IPS-20b (cell line): ENCODE measurements around the gene CFAP77.

ENCODE experiments used
- H3K27ac ChIP-seq: one replicate; pipeline ENCODE4 v1.5.1; 2013; ENCODE audit warnings: low read length
- H3K27me3 ChIP-seq: 2 replicates; pipeline ENCODE4 v1.6.1; 2013; ENCODE audit warnings: mild to moderate bottlenecking, low read length, inconsistent platforms; ENCODE audit not compliant: insufficient read depth
- H3K36me3 ChIP-seq: 2 replicates; pipeline ENCODE4 v1.6.1; 2013; ENCODE audit warnings: low read depth, mild to moderate bottlenecking, inconsistent platforms, low read length, moderate library complexity; ENCODE audit not compliant: insufficient read depth
- H3K4me1 ChIP-seq: 2 replicates; pipeline ENCODE4 v1.6.1; 2013; ENCODE audit warnings: mild to moderate bottlenecking, control low read depth, inconsistent platforms, low read length, moderate library complexity; ENCODE audit not compliant: insufficient read depth
- H3K4me3 ChIP-seq: 2 replicates; pipeline ENCODE4 v1.5.1; 2013; ENCODE audit warnings: mild to moderate bottlenecking, low read length, inconsistent platforms
- H3K9ac ChIP-seq: 2 replicates; pipeline ENCODE4 v1.6.1; 2013; ENCODE audit warnings: low read depth, mild to moderate bottlenecking, inconsistent platforms, low read length, moderate library complexity
- H3K9me3 ChIP-seq: 2 replicates; pipeline ENCODE4 v1.6.1; 2013; ENCODE audit warnings: mild to moderate bottlenecking, low read depth, low read length, inconsistent platforms; ENCODE audit not compliant: insufficient read depth

The CFAP77 gene

GRCh38 chr9:132458432-132458831 is 48.4 kb downstream of the CFAP77 start:
- Histone ChIP-seq H3K4me3 (no peak overlapping the region), H3K9me3 (no peaks in the 10 kb centered on the region), H3K4me1 (peaks cover 3% of the 10 kb centered on the region; the same call in 1 of the 2 replicates), H3K27me3 (no peaks in the 10 kb centered on the region), H3K9ac (no peak overlapping the region), H3K36me3 (no peaks in the 10 kb centered on the region), H3K27ac (no peak overlapping the region)

GRCh38 chr9:132459661-132460060 is 49.6 kb downstream of the CFAP77 start:
- H3K36me3 ChIP-seq = no peaks in the 10 kb centered on the region
- H3K9me3 ChIP-seq = no peaks in the 10 kb centered on the region
- H3K4me1 ChIP-seq = peaks cover 3% of the 10 kb centered on the region; the same call in 1 of the 2 replicates

GRCh38 chr9:132460240-132460639 is 50.2 kb downstream of the CFAP77 start:
- no peak overlapping the region for H3K9ac ChIP-seq
- no peak overlapping the region for H3K27ac ChIP-seq
- no peaks in the 10 kb centered on the region for H3K36me3 ChIP-seq
- H3K9me3 ChIP-seq = no peaks in the 10 kb centered on the region
- peaks cover 3% of the 10 kb centered on the region; the same call in 1 of the 2 replicates for H3K4me1 ChIP-seq
- no peak overlapping the region for H3K4me3 ChIP-seq
- H3K27me3 ChIP-seq = no peaks in the 10 kb centered on the region

More at GRCh38 chr9:132459661-132460060, 49.6 kb downstream of the CFAP77 start:
- Histone ChIP-seq H3K9ac (no peak overlapping the region), H3K27ac (no peak overlapping the region), H3K4me3 (no peak overlapping the region), H3K27me3 (no peaks in the 10 kb centered on the region)

GRCh38 chr9:132461281-132461896 is 51.4 kb downstream of the CFAP77 start:
- Histone ChIP-seq H3K27me3 (no peaks in the 10 kb centered on the region), H3K9me3 (no peaks in the 10 kb centered on the region), H3K9ac (no peak overlapping the region), H3K36me3 (no peaks in the 10 kb centered on the region), H3K27ac (no peak overlapping the region), H3K4me3 (no peak overlapping the region), H3K4me1 (peaks cover 3% of the 10 kb centered on the region; the same call in 1 of the 2 replicates)

- H3K27ac ChIP-seq = no peak overlapping the region
- no peaks in the 10 kb centered on the region for H3K27me3 ChIP-seq
- no peak overlapping the region for H3K4me3 ChIP-seq
- H3K9ac ChIP-seq = no peak overlapping the region
- H3K4me1 ChIP-seq = peaks cover 3% of the 10 kb centered on the region; the same call in 1 of the 2 replicates
- H3K36me3 ChIP-seq = no peaks in the 10 kb centered on the region
- no peaks in the 10 kb centered on the region for H3K9me3 ChIP-seq
These were observed 52.0 kb downstream of the CFAP77 start for GRCh38 chr9:132461971-132462370.

- Histone ChIP-seq H3K27me3 (no peaks in the 10 kb centered on the region), H3K4me3 (no peak overlapping the region)
These were observed 54.5 kb downstream of the CFAP77 start for GRCh38 chr9:132464547-132464946.

GRCh38 chr9:132465131-132465635 is 55.2 kb downstream of the CFAP77 start:
- Histone ChIP-seq H3K9ac (no peak overlapping the region), H3K4me1 (no peaks in the 10 kb centered on the region), H3K9me3 (no peaks in the 10 kb centered on the region), H3K27ac (no peak overlapping the region), H3K36me3 (no peaks in the 10 kb centered on the region), H3K27me3 (no peaks in the 10 kb centered on the region), H3K4me3 (no peak overlapping the region)

More at GRCh38 chr9:132464547-132464946, 54.5 kb downstream of the CFAP77 start:
- no peaks in the 10 kb centered on the region for H3K36me3 ChIP-seq
- H3K27ac ChIP-seq = no peak overlapping the region
- no peaks in the 10 kb centered on the region for H3K9me3 ChIP-seq
- no peaks in the 10 kb centered on the region for H3K4me1 ChIP-seq
- H3K9ac ChIP-seq = no peak overlapping the region

GRCh38 chr9:132472199-132472598 is 62.2 kb downstream of the CFAP77 start:
- no peaks in the 10 kb centered on the region for H3K36me3 ChIP-seq
- no peaks in the 10 kb centered on the region for H3K27me3 ChIP-seq

GRCh38 chr9:132472599-132472998 is 62.6 kb downstream of the CFAP77 start:
- H3K27ac ChIP-seq = no peak overlapping the region
- no peaks in the 10 kb centered on the region for H3K9me3 ChIP-seq
- no peak overlapping the region for H3K4me3 ChIP-seq
- H3K27me3 ChIP-seq = no peaks in the 10 kb centered on the region
- no peaks in the 10 kb centered on the region for H3K4me1 ChIP-seq
- no peak overlapping the region for H3K9ac ChIP-seq
- H3K36me3 ChIP-seq = no peaks in the 10 kb centered on the region

More at GRCh38 chr9:132472199-132472598, 62.2 kb downstream of the CFAP77 start:
- Histone ChIP-seq H3K4me3 (no peak overlapping the region), H3K9ac (no peak overlapping the region), H3K27ac (no peak overlapping the region), H3K4me1 (no peaks in the 10 kb centered on the region), H3K9me3 (no peaks in the 10 kb centered on the region)

- Histone ChIP-seq H3K27me3 (no peaks in the 10 kb centered on the region), H3K36me3 (no peaks in the 10 kb centered on the region), H3K4me3 (no peak overlapping the region), H3K4me1 (no peaks in the 10 kb centered on the region), H3K9me3 (no peaks in the 10 kb centered on the region), H3K27ac (no peak overlapping the region), H3K9ac (no peak overlapping the region)
These were observed 64.2 kb downstream of the CFAP77 start for GRCh38 chr9:132474253-132474652.

- H3K27ac ChIP-seq = no peak overlapping the region
- H3K4me3 ChIP-seq = no peak overlapping the region
- H3K27me3 ChIP-seq = no peaks in the 10 kb centered on the region; the same call in 1 of the 2 replicates
- H3K36me3 ChIP-seq = no peaks in the 10 kb centered on the region
- no peaks in the 10 kb centered on the region for H3K4me1 ChIP-seq
- H3K9ac ChIP-seq = no peak overlapping the region
- H3K9me3 ChIP-seq = no peaks in the 10 kb centered on the region
These were observed 68.5 kb downstream of the CFAP77 start for GRCh38 chr9:132478353-132479050.

- Histone ChIP-seq H3K27me3 (no peaks in the 10 kb centered on the region; the same call in 1 of the 2 replicates), H3K4me1 (no peaks in the 10 kb centered on the region), H3K9me3 (no peaks in the 10 kb centered on the region), H3K9ac (no peak overlapping the region), H3K4me3 (no peak overlapping the region), H3K36me3 (no peaks in the 10 kb centered on the region), H3K27ac (no peak overlapping the region)
These were observed 69.7 kb downstream of the CFAP77 start for GRCh38 chr9:132479733-132480132.
